GM11168 (cell line): ENCODE results near the gene RWDD3.

Experiments used
- in situ Hi-C: fragments of 300-500 bp; cut with MboI; formaldehyde crosslinking; loops from one replicate; pipeline ENCODE4 v1.12.0; 2022; ENCODE audit warnings: low sequenced_read_pairs; ENCODE audit not compliant: unreplicated experiment

Gene RWDD3

DNA sequence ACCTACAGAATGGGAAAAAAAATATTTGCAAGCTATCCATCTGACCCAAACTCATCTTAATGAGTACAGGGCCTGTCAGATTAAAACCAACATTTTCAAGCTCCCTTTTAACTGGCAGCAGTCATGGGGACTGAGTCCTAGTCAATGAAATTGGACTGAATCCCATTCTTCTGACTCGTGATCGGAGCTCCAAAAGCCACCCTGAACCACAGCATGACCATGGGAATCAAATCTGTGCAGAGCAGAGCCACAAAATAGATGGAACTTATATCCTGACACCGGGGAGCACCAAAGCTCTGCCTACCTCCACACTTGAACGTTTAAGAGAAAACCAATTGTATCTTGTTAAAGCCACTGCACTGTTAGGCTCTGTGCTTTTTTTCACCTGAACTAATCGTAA, 5.0 kb upstream of the RWDD3 start:
- in situ Hi-C loops = loop anchor here (25.0 kb wide), 1 partner anchor 367 kb away; no protein-coding TSS in a partner anchor

- in situ Hi-C loops = loop anchor here (10.0 to 25.0 kb wide), 2 partner anchors 145 to 367 kb away; no protein-coding TSS in a partner anchor
Observed at GRCh38 chr1:95229706-95230105, 4.3 kb upstream of the RWDD3 start.

DNA sequence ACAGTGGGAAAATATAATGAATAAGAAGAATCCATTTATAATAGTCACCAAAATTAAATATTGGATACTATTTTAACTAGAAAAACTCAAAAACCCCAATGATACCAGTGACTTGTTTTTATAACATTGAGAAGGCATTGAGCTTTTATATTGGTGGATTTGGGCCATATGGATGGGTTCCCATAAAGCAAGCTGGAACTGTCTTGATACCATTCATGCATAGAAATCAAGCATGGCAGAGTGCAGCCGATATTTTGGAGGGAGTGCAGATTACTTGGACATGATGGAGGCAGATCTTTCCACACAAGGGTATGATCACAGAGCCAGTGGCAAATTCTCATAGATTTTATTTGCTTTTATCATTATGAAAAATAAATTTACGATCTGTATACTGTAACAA, 3.8 kb upstream of the RWDD3 start:
- in situ Hi-C loops = loop anchor here (10.0 to 25.0 kb wide), 2 partner anchors 145 to 368 kb away; no protein-coding TSS in a partner anchor

DNA sequence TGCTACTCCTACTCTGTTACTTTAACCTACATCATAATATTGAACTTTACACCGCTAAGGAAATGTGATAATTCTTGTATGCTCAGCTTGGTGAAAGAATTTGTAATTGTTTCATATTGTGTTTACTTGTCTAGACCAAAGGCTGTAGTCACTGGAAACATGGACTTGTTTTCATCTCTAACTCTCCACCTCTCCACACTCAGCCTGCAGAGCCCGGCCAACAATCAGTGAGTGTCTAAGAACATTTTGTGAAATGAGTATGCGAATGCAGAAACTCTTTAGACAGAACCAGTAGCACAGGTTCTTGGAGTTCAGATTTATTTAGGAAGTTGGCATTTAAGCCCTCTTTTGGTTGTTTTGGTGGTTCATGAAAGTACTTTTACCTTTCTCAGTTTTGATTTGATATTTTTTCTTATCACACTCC, 3.2 kb upstream of the RWDD3 start:
- in situ Hi-C loops = loop anchor here (10.0 to 25.0 kb wide), 2 partner anchors 146 to 368 kb away; no protein-coding TSS in a partner anchor

- in situ Hi-C loops = loop anchor here (10.0 to 25.0 kb wide), 2 partner anchors 148 to 370 kb away; no protein-coding TSS in a partner anchor
Observed at GRCh38 chr1:95232646-95233318, 1.2 kb upstream of the RWDD3 start.

GRCh38 chr1:95233319-95233736, 682 bp upstream of the RWDD3 start:
- in situ Hi-C loops = loop anchor here (10.0 to 25.0 kb wide), 2 partner anchors 149 to 371 kb away; no protein-coding TSS in a partner anchor

GRCh38 chr1:95236784-95237575, 3.0 kb downstream of the RWDD3 start:
- in situ Hi-C loops = loop anchor here (10.0 to 25.0 kb wide), 2 partner anchors 152 to 375 kb away; no protein-coding TSS in a partner anchor

DNA sequence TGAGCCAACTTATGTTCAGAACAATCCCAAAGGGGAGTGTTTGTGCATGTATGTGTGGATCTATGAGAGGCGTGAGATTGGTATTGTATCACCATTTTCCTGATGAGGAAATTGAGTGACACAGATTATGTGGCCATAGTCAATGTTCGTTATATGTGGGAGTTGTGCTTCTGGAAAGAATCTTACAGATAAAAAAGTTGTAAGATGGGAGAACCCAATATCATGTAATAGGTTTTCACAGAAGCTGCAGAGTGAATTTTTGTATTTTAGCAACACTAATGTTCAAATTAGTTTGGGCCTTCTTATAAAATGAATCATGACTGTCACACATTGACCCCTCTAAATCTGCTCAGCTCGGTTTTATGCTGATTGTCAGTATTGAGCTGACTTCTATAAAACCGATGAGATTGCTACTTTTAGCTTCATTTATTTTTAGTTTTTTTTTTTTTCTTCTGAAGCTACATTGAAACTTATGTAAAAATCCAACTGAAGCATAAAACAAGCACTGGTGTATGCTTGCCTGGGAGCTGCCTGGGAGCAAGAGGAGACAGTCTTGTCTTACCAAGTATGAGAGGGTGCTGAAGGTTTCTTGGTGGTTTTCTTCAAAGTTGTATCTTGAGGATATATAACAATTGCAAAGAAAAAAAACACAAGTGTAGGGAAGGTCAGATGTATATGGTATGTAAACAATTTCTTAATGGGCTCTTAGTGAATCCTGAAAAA, 4.1 kb downstream of the RWDD3 start:
- in situ Hi-C loops = loop anchor here (10.0 to 25.0 kb wide), 2 partner anchors 153 to 376 kb away; no protein-coding TSS in a partner anchor

GRCh38 chr1:95245029-95245428, 11.0 kb downstream of the RWDD3 start:
- in situ Hi-C loops = loop anchor here (25.0 kb wide), 1 partner anchor 383 kb away; no protein-coding TSS in a partner anchor

- in situ Hi-C loops = loop anchor here (25.0 kb wide), 1 partner anchor 384 kb away; no protein-coding TSS in a partner anchor
Observed at GRCh38 chr1:95246511-95246910, 12.5 kb downstream of the RWDD3 start.

GRCh38 chr1:95247607-95248006, 13.6 kb downstream of the RWDD3 start:
- in situ Hi-C loops = loop anchor here (25.0 kb wide), 1 partner anchor 385 kb away; no protein-coding TSS in a partner anchor

DNA sequence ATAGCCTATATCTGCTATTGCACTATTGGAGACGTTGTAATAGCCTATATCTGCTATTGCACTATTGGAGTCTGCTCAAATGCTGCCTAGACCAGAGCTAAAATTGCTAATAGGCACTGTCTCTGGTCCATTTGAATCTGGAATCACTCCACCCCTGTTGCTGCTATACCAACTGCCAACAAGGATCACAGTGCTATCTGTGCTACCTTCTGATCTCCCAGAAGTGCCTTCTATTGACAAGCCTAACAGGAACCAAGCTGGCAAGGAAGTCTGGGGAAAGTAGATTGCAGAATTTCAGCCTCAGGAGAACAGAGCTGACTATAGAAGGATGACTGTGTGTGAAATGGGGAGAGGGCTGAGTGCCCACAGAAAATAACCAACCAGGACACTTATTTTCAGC, 15.9 kb downstream of the RWDD3 start:
- in situ Hi-C loops = loop anchor here (25.0 kb wide), 1 partner anchor 388 kb away; no protein-coding TSS in a partner anchor

DNA sequence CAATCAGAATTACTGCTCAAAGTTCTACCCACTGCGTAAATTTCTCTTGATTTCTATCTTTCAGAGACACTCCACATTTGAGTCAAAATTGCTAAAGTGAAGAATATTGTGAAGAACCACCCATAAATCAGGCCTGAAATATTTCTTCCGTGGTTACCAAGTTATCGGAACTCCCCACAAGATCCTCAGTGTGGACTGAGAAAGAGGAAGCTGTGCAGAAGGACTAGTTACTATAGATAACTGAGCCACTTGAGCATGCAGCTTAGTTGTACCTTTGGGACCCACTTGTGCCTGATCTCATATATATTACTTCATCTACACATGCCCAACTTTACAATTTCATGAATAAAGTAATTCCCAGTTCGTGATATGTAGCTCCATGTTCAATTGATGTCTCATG, 18.4 kb downstream of the RWDD3 start:
- in situ Hi-C loops = no loop called here

- in situ Hi-C loops = no loop called here
Observed at GRCh38 chr1:95254959-95255358, 20.9 kb downstream of the RWDD3 start.

- in situ Hi-C loops = no loop called here
Observed at GRCh38 chr1:95255826-95256225, 21.8 kb downstream of the RWDD3 start.

- in situ Hi-C loops = no loop called here
Observed at GRCh38 chr1:95257758-95258157, 23.7 kb downstream of the RWDD3 start.

GRCh38 chr1:95259245-95259644, 25.2 kb downstream of the RWDD3 start:
- in situ Hi-C loops = no loop called here

GRCh38 chr1:95262913-95263312, 28.9 kb downstream of the RWDD3 start:
- in situ Hi-C loops = no loop called here

- in situ Hi-C loops = no loop called here
Observed at GRCh38 chr1:95263450-95263849, 29.4 kb downstream of the RWDD3 start.

DNA sequence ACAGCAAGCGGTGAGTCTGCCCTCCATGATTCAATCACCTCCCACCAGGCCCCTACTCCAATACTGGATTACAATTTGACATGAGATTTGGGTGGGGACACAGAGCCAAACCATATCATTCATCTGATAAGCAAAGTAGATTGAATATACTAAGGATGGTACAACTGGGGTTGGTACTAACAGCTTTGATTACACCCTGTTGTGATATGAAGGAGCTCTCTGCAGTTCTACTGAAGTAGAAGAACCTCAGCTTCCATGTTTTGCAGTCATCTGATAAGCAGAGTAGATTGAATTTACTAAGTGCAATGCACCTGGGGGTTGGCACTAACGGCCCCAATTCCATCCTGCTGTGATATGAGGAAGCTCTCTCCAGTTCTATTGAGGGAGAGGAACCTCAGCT, 31.1 kb downstream of the RWDD3 start:
- in situ Hi-C loops = no loop called here
